Measurements from ENCODE around the gene SMG6.

The SMG6 gene

GRCh38 chr17:2013994-2014317 lies 289.6 kb downstream of the SMG6 start:
- no peak for TF ChIP-seq CTCF (IDR thresholded peaks at IDR 0.05)

- no peak for TF ChIP-seq CTCF (IDR thresholded peaks at IDR 0.05)
These were observed 291.1 kb downstream of the SMG6 start for GRCh38 chr17:2012499-2012898.

- TF ChIP-seq CTCF (IDR thresholded peaks at IDR 0.05): no peak
These were observed 291.9 kb downstream of the SMG6 start for GRCh38 chr17:2011411-2012371.
